ENCODE measurements around the gene SCN8A.

Gene SCN8A

GRCh38 chr12:51675071-51675803 is 84.2 kb downstream of the SCN8A start:
- no peak for DNase-seq (ENCODE audit: low spot score)
- in situ Hi-C loops (cut with MboI; ENCODE audit: low pct_unique_long_range_greater_than_20kb, low sequenced_read_pairs, unreplicated experiment) = no loop called here
- TF ChIP-seq CTCF (IDR thresholded peaks at IDR 0.05; ENCODE audit: extremely low read depth, insufficient read depth, missing control alignments) = no peak

GRCh38 chr12:51676875-51677274 is 85.8 kb downstream of the SCN8A start:
- no peak for DNase-seq (ENCODE audit: low spot score)
- in situ Hi-C loops (cut with MboI; ENCODE audit: low pct_unique_long_range_greater_than_20kb, low sequenced_read_pairs, unreplicated experiment) = no loop called here
- TF ChIP-seq CTCF (IDR thresholded peaks at IDR 0.05; ENCODE audit: extremely low read depth, insufficient read depth, missing control alignments) = no peak

- TF ChIP-seq CTCF (IDR thresholded peaks at IDR 0.05; ENCODE audit: extremely low read depth, insufficient read depth, missing control alignments) = no peak
These were observed 86.4 kb downstream of the SCN8A start for GRCh38 chr12:51677284-51677968.

DNA sequence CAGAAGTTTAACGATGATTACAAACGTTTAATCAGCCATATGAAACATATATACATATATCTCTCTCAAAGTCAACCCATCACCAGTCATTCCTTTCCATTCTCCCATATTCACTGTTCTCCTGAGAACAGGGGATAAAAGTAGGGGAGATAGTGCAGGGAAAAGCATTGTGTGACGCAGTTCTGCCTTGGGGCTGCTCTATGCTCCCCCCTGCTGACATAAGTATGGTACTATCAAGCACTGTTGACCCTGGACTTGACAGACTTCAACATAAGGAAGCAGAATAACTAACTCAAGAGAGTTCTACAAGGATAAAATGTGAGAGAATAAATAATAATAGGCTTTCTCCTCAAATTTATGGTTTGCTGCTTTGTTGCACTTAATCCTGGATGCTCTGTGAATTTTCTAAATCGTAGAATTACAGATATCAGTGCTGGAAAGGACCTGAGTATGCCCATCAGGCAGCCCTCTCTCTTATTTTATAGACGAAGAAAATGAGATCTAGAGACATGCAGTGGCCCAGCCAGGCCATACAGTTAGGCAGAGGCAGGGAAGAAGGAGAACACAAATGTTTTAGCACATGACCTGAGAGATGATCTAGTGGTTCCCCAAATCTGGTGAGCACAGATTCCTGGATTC is 87.2 kb downstream of the SCN8A start:
- in situ Hi-C loops (cut with MboI; ENCODE audit: low pct_unique_long_range_greater_than_20kb, low sequenced_read_pairs, unreplicated experiment) = no loop called here
- DNase-seq (ENCODE audit: low spot score) = peak; percentile 56
- peak; percentile 65 for TF ChIP-seq CTCF (IDR thresholded peaks at IDR 0.05; ENCODE audit: extremely low read depth, insufficient read depth, missing control alignments)

More at GRCh38 chr12:51677284-51677968, 86.4 kb downstream of the SCN8A start:
- in situ Hi-C loops (cut with MboI; ENCODE audit: low pct_unique_long_range_greater_than_20kb, low sequenced_read_pairs, unreplicated experiment) = no loop called here
- DNase-seq (ENCODE audit: low spot score) = no peak

DNA sequence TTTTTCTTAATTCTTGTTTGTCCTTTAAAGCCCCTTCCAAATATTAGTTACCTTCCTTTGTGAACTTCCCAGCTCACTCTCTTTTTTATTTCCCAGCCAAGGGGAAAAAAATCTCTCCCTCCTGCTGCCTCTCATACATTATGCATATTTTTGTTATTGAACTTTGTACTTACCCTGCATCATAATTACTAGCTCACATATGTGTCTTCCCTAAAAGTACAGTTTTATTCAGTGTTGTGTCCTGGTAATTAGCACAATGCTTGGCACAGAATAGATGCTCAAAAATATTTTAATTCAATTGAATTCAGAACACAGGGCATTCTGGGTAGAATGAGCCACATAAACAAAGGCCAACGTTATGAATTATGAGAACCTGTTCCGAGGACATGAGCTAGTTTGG is 91.9 kb downstream of the SCN8A start:
- no peak for DNase-seq (ENCODE audit: low spot score)
- TF ChIP-seq CTCF (IDR thresholded peaks at IDR 0.05; ENCODE audit: extremely low read depth, insufficient read depth, missing control alignments) = no peak
- in situ Hi-C loops (cut with MboI; ENCODE audit: low pct_unique_long_range_greater_than_20kb, low sequenced_read_pairs, unreplicated experiment) = no loop called here

DNA sequence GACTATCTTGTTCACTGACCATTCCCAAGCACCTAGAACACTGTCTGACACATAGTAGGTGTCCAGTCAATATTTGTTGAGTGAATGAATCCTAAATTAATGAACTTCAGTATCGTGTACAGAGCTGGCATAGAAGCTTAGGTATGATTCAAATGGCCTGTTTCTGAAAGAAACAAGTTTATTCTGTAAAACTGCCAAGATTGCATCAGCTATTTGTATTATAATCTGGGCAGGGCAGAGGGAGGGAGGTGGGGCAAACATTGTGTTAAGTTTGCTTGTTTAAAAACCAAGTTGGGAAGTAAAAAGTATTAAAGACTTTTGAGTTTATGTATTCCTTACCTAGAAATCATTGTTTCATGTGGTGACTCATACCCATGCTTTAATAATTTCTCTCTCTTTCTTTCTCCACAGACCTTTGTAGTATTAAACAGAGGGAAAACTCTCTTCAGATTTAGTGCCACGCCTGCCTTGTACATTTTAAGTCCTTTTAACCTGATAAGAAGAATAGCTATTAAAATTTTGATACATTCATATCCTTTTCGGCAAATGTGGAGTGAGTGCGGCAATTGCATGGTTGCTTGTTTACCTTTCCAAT is 92.8 kb downstream of the SCN8A start:
- DNase-seq (ENCODE audit: low spot score) = no peak
- TF ChIP-seq CTCF (IDR thresholded peaks at IDR 0.05; ENCODE audit: extremely low read depth, insufficient read depth, missing control alignments) = no peak
- in situ Hi-C loops (cut with MboI; ENCODE audit: low pct_unique_long_range_greater_than_20kb, low sequenced_read_pairs, unreplicated experiment) = no loop called here
